NK-92 (cell line): ENCODE results near the gene COL4A3.

Experiments used
- DNase-seq: peaks from one replicate; lab custom pipeline; 2025; ENCODE audit not compliant: unreplicated experiment; lab: John Stamatoyannopoulos, UW

The COL4A3 gene

GRCh38 chr2:227163998-227164762 lies at the start of gene COL4A3, which contains the start of gene COL4A4:
Gene COL4A3 (plus strand): TSS chr2:227164624. CDS start chr2:227164727, 103 bp downstream.
Gene COL4A4 (minus strand): TSS chr2:227164205. CDS start chr2:227147483, 16,722 bp downstream.
- no peak for DNase-seq

- DNase-seq, result no peak
Measured at GRCh38 chr2:227115761-227116160, 48.7 kb upstream of the COL4A3 start.

DNA sequence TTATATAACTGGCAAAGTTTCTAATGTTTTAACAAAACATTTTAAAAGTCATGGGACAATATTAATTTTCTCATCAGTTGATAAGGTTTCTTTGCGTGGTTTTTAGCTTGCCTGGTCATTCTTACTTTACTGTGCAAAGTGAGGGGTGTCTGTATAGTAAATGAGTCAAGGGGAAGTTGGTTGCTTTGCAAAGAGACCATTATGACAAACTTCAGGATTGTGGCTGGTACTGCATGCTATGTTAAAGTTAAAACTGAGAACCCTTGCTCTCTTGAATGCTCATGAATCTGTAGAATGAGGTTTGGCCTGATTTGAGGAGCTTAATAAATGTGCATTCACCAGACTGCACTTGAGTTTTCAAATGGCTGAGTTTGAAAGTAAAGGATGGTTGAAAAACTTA lies 47.4 kb upstream of the COL4A3 start:
- no peak for DNase-seq

GRCh38 chr2:227117852-227118251 lies 46.6 kb upstream of the COL4A3 start:
- DNase-seq, result no peak

- no peak for DNase-seq
Measured at GRCh38 chr2:227118353-227118752, 46.1 kb upstream of the COL4A3 start.

DNA sequence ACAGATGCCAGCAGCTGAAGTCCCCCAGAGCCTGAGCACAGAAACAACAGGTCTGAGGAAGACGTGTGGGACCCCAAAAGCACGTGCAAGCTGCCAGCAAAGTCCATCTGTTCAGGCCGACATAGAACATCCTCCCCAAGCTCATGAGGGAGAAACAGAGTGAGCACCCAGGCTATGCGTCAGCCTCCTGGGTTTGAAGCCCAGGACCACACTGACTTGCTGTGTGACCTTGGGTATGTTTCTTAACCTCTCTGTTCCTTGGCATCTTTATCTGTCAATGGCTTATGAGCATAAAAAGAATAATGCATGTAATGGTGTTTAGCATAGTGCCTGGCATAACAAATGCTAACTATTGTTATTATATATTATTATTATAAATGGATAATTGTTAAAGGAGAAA lies 40.7 kb upstream of the COL4A3 start:
- DNase-seq, result no peak

DNA sequence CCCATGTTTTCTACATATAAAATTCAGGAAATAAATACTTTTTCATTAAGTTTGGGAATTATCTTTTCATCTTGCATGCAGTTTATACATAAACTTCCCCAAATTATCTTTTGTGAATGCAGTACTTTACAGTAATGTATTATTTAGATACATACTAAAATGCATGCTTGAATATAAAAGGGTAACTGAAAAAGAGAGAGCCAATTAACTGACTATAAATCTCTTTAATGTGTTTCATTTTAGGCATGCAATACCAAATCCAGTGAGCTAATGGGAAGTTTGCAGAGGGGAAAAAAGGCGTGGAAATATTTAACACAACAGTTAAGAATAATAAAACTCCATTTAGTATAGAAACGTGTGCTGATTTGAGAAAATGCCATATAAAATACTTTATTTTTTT lies 39.6 kb upstream of the COL4A3 start:
- no peak for DNase-seq

GRCh38 chr2:227125506-227125905 lies 38.9 kb upstream of the COL4A3 start:
- no peak for DNase-seq

- DNase-seq, result no peak
Measured at GRCh38 chr2:227127201-227127600, 37.2 kb upstream of the COL4A3 start.

- DNase-seq, result no peak
Measured at GRCh38 chr2:227130636-227131035, 33.8 kb upstream of the COL4A3 start.

DNA sequence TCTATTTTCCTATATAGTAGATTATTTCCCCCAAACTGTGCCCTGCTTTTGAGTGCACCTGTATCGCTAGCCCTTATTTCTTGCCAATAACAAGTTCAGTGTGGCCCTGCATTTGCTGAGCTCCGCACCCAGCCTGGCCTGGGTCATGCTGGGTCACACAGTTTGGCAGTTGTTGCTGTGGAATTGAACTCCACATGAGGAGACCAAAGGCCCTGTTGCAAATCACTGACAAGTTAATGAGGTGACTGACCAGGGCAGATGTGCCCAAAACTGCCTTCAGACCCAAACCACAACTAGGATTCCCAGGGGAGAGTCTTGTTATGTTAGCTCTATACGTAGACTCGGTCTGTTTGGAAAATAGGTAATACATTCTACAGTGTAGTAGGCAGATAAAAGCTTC lies 31.4 kb upstream of the COL4A3 start:
- no peak for DNase-seq

GRCh38 chr2:227134591-227134990 lies 29.8 kb upstream of the COL4A3 start:
- no peak for DNase-seq

GRCh38 chr2:227141301-227141700 lies 23.1 kb upstream of the COL4A3 start:
- no peak for DNase-seq

- DNase-seq, result no peak
Measured at GRCh38 chr2:227143895-227144294, 20.5 kb upstream of the COL4A3 start.

- no peak for DNase-seq
Measured at GRCh38 chr2:227146456-227146855, 18.0 kb upstream of the COL4A3 start.

- DNase-seq, result no peak
Measured at GRCh38 chr2:227147023-227147422, 17.4 kb upstream of the COL4A3 start.

- no peak for DNase-seq
Measured at GRCh38 chr2:227148106-227148505, 16.3 kb upstream of the COL4A3 start.

GRCh38 chr2:227150222-227150936 lies 14.0 kb upstream of the COL4A3 start:
- no peak for DNase-seq

- no peak for DNase-seq
Measured at GRCh38 chr2:227152093-227152766, 12.2 kb upstream of the COL4A3 start.

GRCh38 chr2:227153307-227153706 lies 11.1 kb upstream of the COL4A3 start:
- DNase-seq, result no peak

DNA sequence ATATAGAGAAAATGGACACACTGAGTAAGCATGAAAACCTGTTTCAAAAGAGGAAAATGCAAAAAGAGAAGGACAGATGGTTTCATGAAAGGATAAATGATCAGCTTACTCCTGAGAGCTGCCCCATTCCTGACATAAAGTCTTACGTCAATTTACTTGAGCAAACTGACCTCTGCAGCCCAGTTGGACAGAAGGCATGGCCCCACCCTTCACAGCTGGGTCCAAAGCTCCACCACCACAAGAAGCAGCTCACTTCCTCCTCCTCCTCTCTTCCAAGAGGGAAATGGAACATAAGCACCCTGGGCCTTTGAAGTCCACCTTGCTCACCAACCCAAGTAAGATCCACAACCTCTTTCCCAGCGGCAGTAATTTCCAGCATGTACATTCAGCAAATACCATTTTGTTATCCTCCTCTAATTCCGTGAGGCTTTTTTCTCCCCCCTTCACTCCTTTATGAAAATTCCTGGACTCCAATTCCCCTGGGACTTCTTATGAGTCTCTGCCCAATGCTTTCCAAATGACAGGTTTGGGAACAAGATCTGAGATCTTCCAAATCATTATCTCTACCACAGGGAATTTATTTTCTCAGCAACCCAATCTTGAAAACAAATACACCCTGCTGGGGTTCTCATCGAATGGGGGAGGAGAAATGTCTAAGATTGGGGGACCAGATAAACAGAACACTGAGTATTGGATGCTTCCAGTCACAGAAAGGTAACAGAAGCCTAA lies 10.5 kb upstream of the COL4A3 start:
- no peak for DNase-seq
